Type B pancreatic cell (in vitro differentiated cells): ENCODE measurements around the gene IFFO2. TPM values are rescaled to one million over a fixed set of nuclear protein-coding genes. Genes with fewer than 3 reads are reported as not detected.

Experiments used
- DNase-seq: peaks from one replicate; pipeline ENCODE4 v3.0.0; 2021; ENCODE audit warnings: mixed read lengths; ENCODE audit not compliant: unreplicated experiment; ENCODE audit errors: extremely low spot score
- H3K27ac Mint-ChIP-seq: 2 replicates; pipeline ENCODE4 v1.8.0; 2021; ENCODE audit warnings: mild to moderate bottlenecking, mixed read lengths
- H3K27me3 Mint-ChIP-seq: 2 replicates; pipeline ENCODE4 v1.8.0; 2021; ENCODE audit warnings: mixed read lengths
- H3K36me3 Mint-ChIP-seq: 2 replicates; pipeline ENCODE4 v1.8.0; 2021; ENCODE audit warnings: mixed read lengths
- H3K4me1 Mint-ChIP-seq: one replicate; pipeline ENCODE4 v1.8.0; 2021; ENCODE audit warnings: mixed read lengths; ENCODE audit not compliant: unreplicated experiment
- H3K4me3 Mint-ChIP-seq: 2 replicates; pipeline ENCODE4 v1.8.0; 2021; ENCODE audit warnings: mild to moderate bottlenecking, mixed read lengths
- H3K9me3 Mint-ChIP-seq: 2 replicates; pipeline ENCODE4 v1.8.0; 2021; ENCODE audit warnings: mixed read lengths
- total RNA-seq: library from RNA; stranded (reverse); gene quantifications from 2 replicates; pipeline ENCODE4 v1.2.1, GENCODE V29; 2021; ENCODE audit warnings: low replicate concordance
- TF ChIP-seq, protein P1 (sequence below): fragments of 200-600 bp; sonication (generic); conservative IDR thresholded peaks from 2 replicates; pipeline ENCODE4 v1.5.0; 2021; ENCODE audit warnings: antibody characterized with exemption, mild to moderate bottlenecking

IFFO2 gene
- total RNA-seq, 1 donor from 2014 or later = 11.3 TPM

DNA sequence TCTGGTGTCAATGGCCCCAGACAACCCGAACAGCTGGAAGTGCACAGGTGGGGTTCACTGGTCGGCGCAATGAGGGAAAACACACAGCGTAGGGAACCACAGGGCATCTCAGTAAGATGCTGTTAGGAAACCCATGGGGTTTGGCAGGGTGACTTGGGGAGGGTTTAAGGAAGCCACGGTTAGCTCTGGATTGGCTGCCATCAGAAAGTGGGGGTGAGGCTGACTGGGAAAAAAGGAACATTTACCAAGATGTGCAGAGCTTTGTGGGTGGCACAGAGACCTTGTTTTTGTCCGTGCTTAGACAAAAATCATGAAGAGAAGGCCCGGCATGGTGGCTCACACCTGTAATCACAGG, 65.1 kb downstream of the IFFO2 start:
- TF ChIP-seq, protein P1, sequence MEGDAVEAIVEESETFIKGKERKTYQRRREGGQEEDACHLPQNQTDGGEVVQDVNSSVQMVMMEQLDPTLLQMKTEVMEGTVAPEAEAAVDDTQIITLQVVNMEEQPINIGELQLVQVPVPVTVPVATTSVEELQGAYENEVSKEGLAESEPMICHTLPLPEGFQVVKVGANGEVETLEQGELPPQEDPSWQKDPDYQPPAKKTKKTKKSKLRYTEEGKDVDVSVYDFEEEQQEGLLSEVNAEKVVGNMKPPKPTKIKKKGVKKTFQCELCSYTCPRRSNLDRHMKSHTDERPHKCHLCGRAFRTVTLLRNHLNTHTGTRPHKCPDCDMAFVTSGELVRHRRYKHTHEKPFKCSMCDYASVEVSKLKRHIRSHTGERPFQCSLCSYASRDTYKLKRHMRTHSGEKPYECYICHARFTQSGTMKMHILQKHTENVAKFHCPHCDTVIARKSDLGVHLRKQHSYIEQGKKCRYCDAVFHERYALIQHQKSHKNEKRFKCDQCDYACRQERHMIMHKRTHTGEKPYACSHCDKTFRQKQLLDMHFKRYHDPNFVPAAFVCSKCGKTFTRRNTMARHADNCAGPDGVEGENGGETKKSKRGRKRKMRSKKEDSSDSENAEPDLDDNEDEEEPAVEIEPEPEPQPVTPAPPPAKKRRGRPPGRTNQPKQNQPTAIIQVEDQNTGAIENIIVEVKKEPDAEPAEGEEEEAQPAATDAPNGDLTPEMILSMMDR = no peak
- DNase-seq = no peak
- Mint-ChIP-seq H3K4me1 (no peaks in the 10 kb centered on the region), H3K27me3 (no peaks in the 10 kb centered on the region), H3K27ac (no peak overlapping the region), H3K9me3 (no peaks in the 10 kb centered on the region), H3K36me3 (no peaks in the 10 kb centered on the region), H3K4me3 (no peak overlapping the region)

- H3K4me3 Mint-ChIP-seq = no peak overlapping the region
- no peaks in the 10 kb centered on the region for H3K4me1 Mint-ChIP-seq
- H3K27ac Mint-ChIP-seq = no peak overlapping the region
- TF ChIP-seq, protein P1 = no peak
- no peak for DNase-seq
- no peaks in the 10 kb centered on the region for H3K27me3 Mint-ChIP-seq
- no peaks in the 10 kb centered on the region for H3K36me3 Mint-ChIP-seq
- H3K9me3 Mint-ChIP-seq = no peaks in the 10 kb centered on the region
These were observed 65.6 kb downstream of the IFFO2 start for GRCh38 chr1:18890706-18891425.

GRCh38 chr1:18886003-18886335, 70.5 kb downstream of the IFFO2 start:
- no peaks in the 10 kb centered on the region for H3K36me3 Mint-ChIP-seq
- no peaks in the 10 kb centered on the region for H3K4me1 Mint-ChIP-seq
- DNase-seq = no peak
- TF ChIP-seq, protein P1 = no peak
- no peak overlapping the region for H3K27ac Mint-ChIP-seq
- H3K4me3 Mint-ChIP-seq = no peak overlapping the region
- H3K9me3 Mint-ChIP-seq = no peaks in the 10 kb centered on the region
- no peaks in the 10 kb centered on the region for H3K27me3 Mint-ChIP-seq

GRCh38 chr1:18885311-18886002, 71.0 kb downstream of the IFFO2 start:
- TF ChIP-seq, protein P1 = no peak
- no peak overlapping the region for H3K27ac Mint-ChIP-seq
- no peak for DNase-seq
- no peaks in the 10 kb centered on the region for H3K36me3 Mint-ChIP-seq
- no peaks in the 10 kb centered on the region for H3K4me1 Mint-ChIP-seq
- no peaks in the 10 kb centered on the region for H3K27me3 Mint-ChIP-seq
- no peaks in the 10 kb centered on the region for H3K9me3 Mint-ChIP-seq
- H3K4me3 Mint-ChIP-seq = no peak overlapping the region

- no peaks in the 10 kb centered on the region for H3K9me3 Mint-ChIP-seq
- H3K4me3 Mint-ChIP-seq = no peak overlapping the region
- TF ChIP-seq, protein P1 = no peak
- no peaks in the 10 kb centered on the region for H3K4me1 Mint-ChIP-seq
- no peak for DNase-seq
- no peak overlapping the region for H3K27ac Mint-ChIP-seq
- H3K36me3 Mint-ChIP-seq = no peaks in the 10 kb centered on the region
- no peaks in the 10 kb centered on the region for H3K27me3 Mint-ChIP-seq
These were observed 71.7 kb downstream of the IFFO2 start for GRCh38 chr1:18884727-18885126.
